Activated B cell treated with CpG ODN at 0.5 μM for 24 hours (primary cell): ENCODE results near the gene CTSA. TPM values are rescaled to one million over a fixed set of nuclear protein-coding genes. Genes with fewer than 3 reads are reported as not detected.

Experiments used
- ATAC-seq: fragments of 200-7000 bp; cut with Tn5 transposase; one replicate; pipeline ENCODE4 v1.10.0; 2021; ENCODE audit warnings: low read depth, mild to moderate bottlenecking, moderate library complexity
- CTCF ChIA-PET: fragments of 350-600 bp; sonication (Branson Sonifier 250); formaldehyde crosslinking; loops from one replicate; lab custom pipeline; 2021; ENCODE audit warnings: antibody characterized with exemption; lab: Charles Lee
- POLR2A ChIA-PET: fragments of 350-600 bp; sonication (Branson Sonifier 250); formaldehyde crosslinking; loops from one replicate; lab custom pipeline; 2021; ENCODE audit warnings: antibody characterized with exemption; lab: Charles Lee
- DNase-seq: peaks from one replicate; pipeline ENCODE4 v3.0.0; 2022
- H3K27ac Mint-ChIP-seq: one replicate; pipeline ENCODE4 v1.8.0; 2020; ENCODE audit warnings: mixed read lengths
- H3K27me3 Mint-ChIP-seq: one replicate; pipeline ENCODE4 v1.8.0; 2021; ENCODE audit warnings: mixed read lengths
- H3K36me3 Mint-ChIP-seq: one replicate; pipeline ENCODE4 v1.8.0; 2021; ENCODE audit warnings: low read depth, mixed read lengths
- H3K4me1 Mint-ChIP-seq: one replicate; pipeline ENCODE4 v1.8.0; 2021; ENCODE audit warnings: mixed read lengths
- H3K4me3 Mint-ChIP-seq: one replicate; pipeline ENCODE4 v1.8.0; 2020; ENCODE audit warnings: mild to moderate bottlenecking, mixed read lengths
- H3K9me3 Mint-ChIP-seq: one replicate; pipeline ENCODE4 v1.8.0; 2020; ENCODE audit warnings: mixed read lengths
- intact Hi-C: fragments of 100-400 bp; cut with micrococcal nuclease; formaldehyde crosslinking; loops from one replicate; pipeline ENCODE4 v1.15.1; 2024
- total RNA-seq: library from RNA; stranded (reverse); gene quantifications from 2 replicates; pipeline ENCODE4 v1.2.3, GENCODE V29; 2022
- TF ChIP-seq, protein P1 (sequence below): fragments of 200-600 bp; IDR thresholded peaks from one replicate; pipeline ENCODE4 v1.8.0; 2022; ENCODE audit warnings: antibody characterized with exemption, mild to moderate bottlenecking

Gene CTSA
- total RNA-seq, 1 donor from 2014 or later = 67.2 TPM

DNA sequence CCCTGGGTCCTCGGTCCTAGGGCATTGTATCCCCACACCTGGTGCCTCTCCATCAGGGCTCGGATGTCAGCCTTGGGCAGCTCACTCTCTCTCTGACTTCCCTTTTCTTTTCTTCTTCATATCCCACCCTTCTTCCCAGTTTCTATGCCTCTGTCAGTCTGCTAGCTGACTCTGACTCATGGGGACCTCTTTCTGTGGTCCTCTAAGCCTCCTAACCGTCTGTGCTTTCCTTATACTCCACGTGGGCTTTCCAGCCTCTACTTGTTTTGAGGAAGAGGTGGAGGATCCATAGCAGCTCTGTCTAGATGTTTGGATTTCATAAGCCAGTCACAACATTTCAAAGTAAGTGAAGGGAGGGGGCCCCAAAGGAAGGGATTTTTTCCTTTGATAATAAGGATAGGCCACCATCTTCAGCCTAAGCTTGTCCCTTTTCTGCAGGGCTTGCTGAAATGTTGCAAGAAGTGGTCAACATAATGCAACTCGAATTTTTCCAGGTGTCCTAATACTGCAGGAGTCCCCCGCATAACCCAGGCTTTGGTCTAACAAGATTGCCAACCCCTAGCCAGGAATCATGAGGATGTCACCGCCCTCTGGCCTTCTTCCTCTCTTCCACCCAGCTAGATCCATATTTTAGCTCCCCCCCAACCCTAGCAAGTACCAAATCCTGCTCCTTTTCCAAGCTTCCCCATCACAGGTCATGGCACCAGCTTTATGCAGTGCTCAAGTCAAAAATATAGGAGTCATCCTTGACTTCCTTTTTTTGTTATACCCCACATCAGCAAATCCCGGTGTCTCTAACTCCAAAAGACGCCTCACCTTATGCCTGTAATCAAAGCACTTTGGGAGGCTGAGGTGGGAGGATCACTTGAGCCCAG is 29.6 kb downstream of the CTSA start:
- Mint-ChIP-seq H3K36me3 (no peaks in the 10 kb centered on the region), H3K27me3 (peaks cover 29% of the 10 kb centered on the region), H3K27ac (no peak overlapping the region), H3K4me3 (no peak overlapping the region), H3K4me1 (no peaks in the 10 kb centered on the region), H3K9me3 (no peaks in the 10 kb centered on the region)
- TF ChIP-seq, protein P1, sequence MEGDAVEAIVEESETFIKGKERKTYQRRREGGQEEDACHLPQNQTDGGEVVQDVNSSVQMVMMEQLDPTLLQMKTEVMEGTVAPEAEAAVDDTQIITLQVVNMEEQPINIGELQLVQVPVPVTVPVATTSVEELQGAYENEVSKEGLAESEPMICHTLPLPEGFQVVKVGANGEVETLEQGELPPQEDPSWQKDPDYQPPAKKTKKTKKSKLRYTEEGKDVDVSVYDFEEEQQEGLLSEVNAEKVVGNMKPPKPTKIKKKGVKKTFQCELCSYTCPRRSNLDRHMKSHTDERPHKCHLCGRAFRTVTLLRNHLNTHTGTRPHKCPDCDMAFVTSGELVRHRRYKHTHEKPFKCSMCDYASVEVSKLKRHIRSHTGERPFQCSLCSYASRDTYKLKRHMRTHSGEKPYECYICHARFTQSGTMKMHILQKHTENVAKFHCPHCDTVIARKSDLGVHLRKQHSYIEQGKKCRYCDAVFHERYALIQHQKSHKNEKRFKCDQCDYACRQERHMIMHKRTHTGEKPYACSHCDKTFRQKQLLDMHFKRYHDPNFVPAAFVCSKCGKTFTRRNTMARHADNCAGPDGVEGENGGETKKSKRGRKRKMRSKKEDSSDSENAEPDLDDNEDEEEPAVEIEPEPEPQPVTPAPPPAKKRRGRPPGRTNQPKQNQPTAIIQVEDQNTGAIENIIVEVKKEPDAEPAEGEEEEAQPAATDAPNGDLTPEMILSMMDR = no peak
- DNase-seq = no peak
- ChIA-PET POLR2A (no interaction called here), CTCF (no interaction called here)
- intact Hi-C loops = no loop called here
- ATAC-seq = no peak

DNA sequence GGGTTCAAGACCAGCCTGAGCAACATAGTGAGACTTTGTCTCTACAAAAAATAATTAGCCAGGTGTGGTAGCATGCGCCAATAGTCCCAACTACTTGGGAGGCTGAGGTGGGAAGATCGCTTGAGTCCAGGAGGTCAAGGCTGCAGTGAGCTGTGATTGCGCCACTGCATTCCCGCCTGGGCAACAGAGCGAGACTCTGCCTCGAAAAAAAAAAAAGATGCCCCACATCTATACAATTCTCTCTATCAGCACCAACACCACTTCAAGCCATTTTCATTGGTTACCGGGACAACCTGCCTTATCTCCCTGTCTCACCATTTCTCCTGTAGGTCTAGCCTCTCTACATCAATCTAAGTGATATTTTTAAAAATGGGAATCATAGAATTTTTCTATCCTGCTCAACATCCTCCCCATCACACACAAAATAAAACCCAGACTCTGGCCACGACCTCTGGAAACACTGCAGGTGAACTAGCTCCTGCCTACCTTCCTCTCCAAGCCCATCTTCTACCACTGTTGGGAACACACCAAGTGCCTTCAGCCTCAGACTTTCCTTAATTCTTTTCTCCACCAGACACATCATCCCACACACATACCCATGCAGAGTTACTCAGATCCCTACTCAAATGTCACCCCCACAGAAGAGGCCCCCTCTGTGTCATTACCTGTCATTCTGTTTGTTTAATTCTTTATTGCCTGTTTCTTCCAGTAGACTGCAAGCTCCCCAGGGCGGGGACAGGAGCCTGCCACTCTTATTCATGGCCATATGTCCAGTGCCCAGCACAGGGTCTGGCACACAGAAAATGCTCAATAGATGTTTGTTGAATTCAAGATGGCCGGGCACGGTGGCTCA is 30.4 kb downstream of the CTSA start:
- TF ChIP-seq, protein P1 = no peak
- no peak for DNase-seq
- no peak overlapping the region for H3K4me3 Mint-ChIP-seq
- no peaks in the 10 kb centered on the region for H3K36me3 Mint-ChIP-seq
- H3K9me3 Mint-ChIP-seq = no peaks in the 10 kb centered on the region
- no peaks in the 10 kb centered on the region for H3K4me1 Mint-ChIP-seq
- intact Hi-C loops = no loop called here
- POLR2A ChIA-PET = no interaction called here
- H3K27ac Mint-ChIP-seq = no peak overlapping the region
- CTCF ChIA-PET = no interaction called here
- ATAC-seq = no peak
- H3K27me3 Mint-ChIP-seq = peaks cover 23% of the 10 kb centered on the region

DNA sequence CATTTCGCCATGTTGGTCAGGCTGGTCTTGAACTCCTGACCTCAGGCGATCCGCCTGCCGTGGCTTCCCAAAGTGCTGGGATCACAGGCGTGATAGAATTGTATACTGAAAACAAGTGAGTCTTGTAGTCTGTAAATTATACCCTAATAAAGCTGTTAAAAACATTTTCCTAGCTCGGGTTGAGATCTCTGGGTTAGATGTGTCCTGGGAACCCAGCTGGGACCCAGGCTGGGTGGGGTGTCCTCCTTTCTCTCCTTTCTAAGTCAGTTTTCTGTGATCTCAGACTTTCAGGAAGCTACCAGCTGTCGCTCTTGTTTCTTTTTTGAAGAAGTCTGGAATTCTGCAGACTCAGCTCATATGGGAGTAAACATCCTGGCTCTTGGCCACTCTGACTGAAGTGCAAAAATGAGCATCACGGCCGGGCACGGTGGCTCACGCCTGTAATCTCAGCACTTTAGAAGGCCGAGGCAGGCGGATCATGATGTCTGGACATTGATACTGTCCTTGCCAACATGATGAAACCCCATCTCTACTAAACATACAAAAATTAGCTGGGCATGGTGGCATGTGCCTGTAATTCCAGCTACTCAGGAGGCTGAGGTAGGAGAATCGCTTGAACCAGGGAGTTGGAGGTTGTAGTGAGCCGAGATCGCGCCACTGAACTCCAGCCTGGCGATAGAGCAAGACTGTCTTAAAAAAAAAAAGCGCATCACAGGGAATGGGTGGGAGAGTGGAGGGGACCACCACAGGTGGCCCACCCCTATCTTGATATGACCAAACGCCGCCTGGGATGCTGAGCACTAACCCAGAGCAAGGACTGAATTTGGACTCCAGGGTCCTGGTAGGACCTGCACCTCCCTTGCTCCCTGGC is 33.5 kb downstream of the CTSA start:
- no peak for ATAC-seq
- no peak for DNase-seq
- Mint-ChIP-seq H3K4me3 (no peak overlapping the region), H3K27ac (no peak overlapping the region), H3K4me1 (no peaks in the 10 kb centered on the region), H3K9me3 (no peaks in the 10 kb centered on the region), H3K27me3 (peaks cover 15% of the 10 kb centered on the region), H3K36me3 (no peaks in the 10 kb centered on the region)
- intact Hi-C loops = no loop called here
- POLR2A ChIA-PET = interaction anchor here (0.6 to 1.1 kb wide), 2 partner anchors 10 kb away, joined by 4 to 7 read pairs; no protein-coding TSS in a partner anchor
- CTCF ChIA-PET = no interaction called here
- TF ChIP-seq, protein P1 = no peak

DNA sequence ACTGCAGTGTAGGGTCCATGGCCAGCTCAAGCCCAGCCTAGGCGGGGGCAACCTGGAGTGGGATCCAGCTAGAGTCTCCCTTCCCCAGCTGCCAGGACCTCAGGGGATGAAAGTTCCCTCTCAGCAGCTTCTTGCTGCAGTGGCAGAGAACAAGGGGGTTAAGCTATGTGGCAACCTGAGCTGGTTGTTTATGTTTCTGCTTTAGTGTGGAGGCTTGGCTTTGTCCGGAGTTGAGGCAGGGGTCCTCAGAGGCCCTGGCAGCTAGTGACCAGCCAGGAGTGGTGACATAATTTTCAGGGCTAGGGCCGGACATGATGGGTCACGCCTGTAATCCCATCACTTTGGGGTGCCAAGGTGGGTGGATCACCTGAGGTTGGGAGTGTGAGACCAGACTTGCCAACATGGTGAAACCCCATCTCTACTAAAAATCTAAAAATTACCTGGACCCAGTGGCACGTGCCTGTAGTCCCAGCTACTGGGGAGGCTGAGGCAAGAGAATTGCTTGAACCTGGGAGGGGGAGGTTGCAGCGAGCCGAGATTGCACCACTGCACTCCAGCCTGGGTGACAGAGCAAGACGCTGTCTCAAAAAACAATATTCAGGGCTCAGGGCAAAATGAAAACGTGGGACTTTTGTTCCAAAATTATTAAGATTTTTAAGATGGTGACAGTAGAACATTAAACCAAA is 34.8 kb downstream of the CTSA start:
- H3K36me3 Mint-ChIP-seq = no peaks in the 10 kb centered on the region
- ATAC-seq (no peak), DNase-seq (no peak)
- no peaks in the 10 kb centered on the region for H3K9me3 Mint-ChIP-seq
- no peak overlapping the region for H3K27ac Mint-ChIP-seq
- ChIA-PET CTCF (no interaction called here), POLR2A (interaction anchor here (1.3 to 2.3 kb wide), 2 partner anchors 9 to 10 kb away, joined by 4 to 7 read pairs; no protein-coding TSS in a partner anchor)
- H3K4me3 Mint-ChIP-seq = no peak overlapping the region
- no peaks in the 10 kb centered on the region for H3K4me1 Mint-ChIP-seq
- intact Hi-C loops = no loop called here
- TF ChIP-seq, protein P1 = no peak
- peaks cover 7% of the 10 kb centered on the region for H3K27me3 Mint-ChIP-seq
